ENCODE data around the gene CELF2.

The CELF2 gene

GRCh38 chr10:11227103-11227502, 209.4 kb downstream of the CELF2 start:
- CTCF ChIA-PET: no interaction called here

GRCh38 chr10:11229893-11230292, 212.2 kb downstream of the CELF2 start:
- ChIA-PET CTCF (interaction anchor here (0.6 kb wide), 1 partner anchor 56 kb away, joined by 4 read pairs; no protein-coding TSS in a partner anchor), POLR2A (no interaction called here)
- Histone ChIP-seq H3K4me1 (ENCODE audit: control insufficient read depth, insufficient read depth, low read length) (no peaks in the 10 kb centered on the region; the same call in 1 of the 2 replicates), H3K9me3 (ENCODE audit: control insufficient read depth, insufficient read depth, low read depth, low read length) (no peaks in the 10 kb centered on the region), H3K4me3 (ENCODE audit: low read depth, low read length) (no peak overlapping the region), H3K27ac (ENCODE audit: extremely low read depth, low read depth, low read length) (no peak overlapping the region), H3K36me3 (ENCODE audit: control insufficient read depth in 2 of 2, insufficient read depth in 1 of 2, low read length in 2 of 2) (no peaks in the 10 kb centered on the region)
- TF ChIP-seq KLF10 (tag by site-specific recombination; IDR thresholded peaks at IDR 0.05) (no peak), ZNF2 (tag by site-specific recombination; IDR thresholded peaks at IDR 0.05) (no peak), KLF16 (tag by site-specific recombination; IDR thresholded peaks at IDR 0.05) (no peak)

More at GRCh38 chr10:11227103-11227502, 209.4 kb downstream of the CELF2 start:
- Histone ChIP-seq H3K36me3 (ENCODE audit: control insufficient read depth in 2 of 2, insufficient read depth in 1 of 2, low read length in 2 of 2) (no peaks in the 10 kb centered on the region), H3K9me3 (ENCODE audit: control insufficient read depth, insufficient read depth, low read depth, low read length) (no peaks in the 10 kb centered on the region), H3K27ac (ENCODE audit: extremely low read depth, low read depth, low read length) (no peak overlapping the region), H3K4me3 (ENCODE audit: low read depth, low read length) (no peak overlapping the region), H3K4me1 (ENCODE audit: control insufficient read depth, insufficient read depth, low read length) (no peaks in the 10 kb centered on the region)
- POLR2A ChIA-PET: no interaction called here
- TF ChIP-seq ZNF792 (tag by site-specific recombination; IDR thresholded peaks at IDR 0.05) (no peak), ZNF292 (tag by site-specific recombination; IDR thresholded peaks at IDR 0.05; ENCODE audit: borderline replicate concordance, low read depth) (no peak), ZNF10 (tag by site-specific recombination; IDR thresholded peaks at IDR 0.05) (no peak), ZNF202 (tag by site-specific recombination; IDR thresholded peaks at IDR 0.05; ENCODE audit: borderline replicate concordance) (no peak), ZNF138 (tag by site-specific recombination; IDR thresholded peaks at IDR 0.05; ENCODE audit: borderline replicate concordance) (no peak), ZNF555 (tag by site-specific recombination; conservative IDR thresholded peaks at IDR 0.05) (no peak), ZFP37 (tag by site-specific recombination; IDR thresholded peaks at IDR 0.05) (no peak), PRDM10 (tag by site-specific recombination; IDR thresholded peaks at IDR 0.05) (no peak), ZNF266 (tag by site-specific recombination; IDR thresholded peaks at IDR 0.05; ENCODE audit: low read depth) (no peak), PBX3 (CRISPR knock-in tag; IDR thresholded peaks at IDR 0.05) (no peak), ZNF747 (tag by site-specific recombination; IDR thresholded peaks at IDR 0.05) (no peak), ZNF660 (tag by site-specific recombination; IDR thresholded peaks at IDR 0.05) (no peak)
- TF ChIP-seq, protein P1, sequence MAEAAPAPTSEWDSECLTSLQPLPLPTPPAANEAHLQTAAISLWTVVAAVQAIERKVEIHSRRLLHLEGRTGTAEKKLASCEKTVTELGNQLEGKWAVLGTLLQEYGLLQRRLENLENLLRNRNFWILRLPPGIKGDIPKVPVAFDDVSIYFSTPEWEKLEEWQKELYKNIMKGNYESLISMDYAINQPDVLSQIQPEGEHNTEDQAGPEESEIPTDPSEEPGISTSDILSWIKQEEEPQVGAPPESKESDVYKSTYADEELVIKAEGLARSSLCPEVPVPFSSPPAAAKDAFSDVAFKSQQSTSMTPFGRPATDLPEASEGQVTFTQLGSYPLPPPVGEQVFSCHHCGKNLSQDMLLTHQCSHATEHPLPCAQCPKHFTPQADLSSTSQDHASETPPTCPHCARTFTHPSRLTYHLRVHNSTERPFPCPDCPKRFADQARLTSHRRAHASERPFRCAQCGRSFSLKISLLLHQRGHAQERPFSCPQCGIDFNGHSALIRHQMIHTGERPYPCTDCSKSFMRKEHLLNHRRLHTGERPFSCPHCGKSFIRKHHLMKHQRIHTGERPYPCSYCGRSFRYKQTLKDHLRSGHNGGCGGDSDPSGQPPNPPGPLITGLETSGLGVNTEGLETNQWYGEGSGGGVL (tag by site-specific recombination; IDR thresholded peaks at IDR 0.05): no peak
